Activated T-cell treated with anti-CD3 and anti-CD28 coated beads for 4 hours (primary cell): ENCODE data around the gene KDM1A.

ENCODE experiments used
- DNase-seq: peaks from one replicate; pipeline ENCODE4 v3.0.0-alpha.2; 2020

KDM1A gene

GRCh38 chr1:23018661-23019093 lies 591 bp upstream of the KDM1A start:
- DNase-seq: no peak

GRCh38 chr1:23019863-23020625 lies 776 bp downstream of the KDM1A start:
- peak; percentile 5 for DNase-seq

- DNase-seq: no peak
These were observed 1.6 kb downstream of the KDM1A start for GRCh38 chr1:23020706-23021405.

DNA sequence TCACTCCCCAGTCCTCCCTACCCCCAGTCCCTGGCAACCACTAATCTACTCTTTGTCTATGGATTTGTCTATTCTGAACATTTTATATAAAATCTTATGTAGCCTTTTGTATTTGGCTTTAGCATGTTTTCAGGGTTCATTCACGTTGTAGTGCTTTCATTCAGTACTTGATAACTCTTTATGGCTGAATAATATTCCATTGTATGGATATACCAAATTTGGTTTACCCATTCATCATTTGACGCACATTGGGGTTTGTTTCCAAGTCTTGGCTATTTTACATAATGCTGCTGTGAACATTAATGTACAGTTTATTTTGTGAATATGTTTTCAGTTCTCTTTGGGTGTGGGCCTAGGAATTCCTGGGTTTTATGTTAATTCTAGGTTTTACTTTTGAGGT lies 2.6 kb downstream of the KDM1A start:
- DNase-seq: no peak

- DNase-seq: no peak
These were observed 4.0 kb downstream of the KDM1A start for GRCh38 chr1:23023174-23023845.

- DNase-seq: no peak
These were observed 7.3 kb downstream of the KDM1A start for GRCh38 chr1:23026568-23026967.

DNA sequence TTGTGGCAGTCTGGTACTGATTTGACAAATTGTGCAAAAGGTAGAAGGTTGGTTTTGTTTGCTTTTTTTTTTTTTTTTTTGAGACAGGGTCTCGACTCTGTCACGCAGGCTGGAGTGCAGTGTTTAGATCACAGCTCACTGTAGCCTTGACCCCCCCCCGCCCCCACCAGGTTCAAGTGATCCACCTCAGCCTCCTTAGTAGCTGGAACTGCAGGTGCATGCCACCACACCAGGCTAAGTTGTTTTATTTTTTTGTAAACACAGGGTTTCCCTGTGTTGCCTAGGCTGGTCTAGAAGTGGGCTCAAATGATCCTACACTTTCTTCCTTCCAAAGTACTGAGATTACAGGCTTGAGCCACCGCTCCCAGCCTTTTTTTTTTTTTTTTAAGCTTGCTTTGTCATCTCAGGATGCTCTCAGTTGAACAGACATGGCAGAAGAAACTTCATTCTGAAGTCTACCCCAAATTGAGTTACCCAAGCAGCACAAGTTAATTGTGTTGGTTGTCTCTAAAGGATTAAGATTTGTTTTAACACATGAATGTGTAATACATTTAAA lies 8.2 kb downstream of the KDM1A start:
- no peak for DNase-seq

DNA sequence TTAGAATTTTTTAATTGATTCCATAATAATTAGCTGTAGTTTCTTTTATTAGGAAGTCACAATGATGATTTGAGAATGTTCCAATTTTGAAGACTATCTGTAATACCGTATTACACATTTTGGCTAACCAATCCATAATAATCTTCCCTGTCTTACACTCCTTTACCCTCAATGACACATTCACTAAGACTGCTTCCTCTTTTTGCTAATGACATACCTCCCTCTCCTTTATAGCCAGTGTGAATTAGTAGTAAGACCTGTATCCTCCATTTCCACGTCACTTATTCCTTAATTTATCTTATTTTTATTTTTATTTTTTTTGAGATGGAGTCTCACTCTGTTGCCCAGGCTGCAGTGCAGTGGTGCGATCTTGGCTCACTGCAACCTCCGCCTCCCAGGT lies 10.1 kb downstream of the KDM1A start:
- no peak for DNase-seq

GRCh38 chr1:23035823-23036452 lies 16.7 kb downstream of the KDM1A start:
- no peak for DNase-seq

- DNase-seq: no peak
These were observed 17.9 kb downstream of the KDM1A start for GRCh38 chr1:23037081-23037740.

GRCh38 chr1:23039308-23039826 lies 20.1 kb downstream of the KDM1A start:
- no peak for DNase-seq

DNA sequence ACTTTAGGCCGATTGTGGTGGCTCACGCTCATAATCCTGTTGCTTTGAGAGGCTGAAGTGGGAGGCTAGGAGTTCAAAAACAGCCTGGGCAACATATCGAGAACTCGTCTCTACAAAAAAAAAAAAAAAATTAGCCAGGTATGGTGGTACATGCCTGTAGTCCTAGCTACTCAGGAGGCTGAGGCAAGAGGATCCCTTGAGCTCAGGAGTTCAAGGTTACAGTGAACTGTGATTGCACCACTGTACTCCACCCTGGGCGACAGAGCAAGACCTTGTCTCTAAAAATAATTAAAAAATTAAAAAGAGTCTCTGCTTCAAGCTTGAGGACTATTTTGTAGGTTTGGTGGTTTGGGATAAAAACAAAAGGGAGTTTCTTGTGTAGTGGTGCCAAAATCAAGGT lies 21.2 kb downstream of the KDM1A start:
- no peak for DNase-seq

DNA sequence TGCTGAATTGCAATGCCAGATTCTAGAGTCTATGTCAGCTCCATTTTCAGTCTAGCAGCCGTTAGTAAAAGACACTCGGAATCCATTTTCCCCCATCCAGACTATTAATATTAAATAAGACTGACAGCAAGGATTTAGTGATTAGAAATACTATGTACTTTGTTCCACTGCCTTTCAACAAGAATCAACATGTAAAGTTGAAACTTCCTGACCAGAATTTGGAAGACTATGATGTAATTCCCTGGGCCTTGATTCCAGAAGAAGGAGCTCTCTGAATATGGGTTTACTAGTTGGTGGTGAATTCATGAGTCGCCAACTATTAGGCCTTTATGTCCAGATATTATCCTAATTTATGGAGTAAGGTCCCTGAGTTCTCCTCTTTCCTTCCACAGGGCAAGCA lies 24.8 kb downstream of the KDM1A start:
- no peak for DNase-seq

GRCh38 chr1:23050201-23050600 lies 30.9 kb downstream of the KDM1A start:
- no peak for DNase-seq

- no peak for DNase-seq
These were observed 32.1 kb downstream of the KDM1A start for GRCh38 chr1:23051290-23051909.

DNA sequence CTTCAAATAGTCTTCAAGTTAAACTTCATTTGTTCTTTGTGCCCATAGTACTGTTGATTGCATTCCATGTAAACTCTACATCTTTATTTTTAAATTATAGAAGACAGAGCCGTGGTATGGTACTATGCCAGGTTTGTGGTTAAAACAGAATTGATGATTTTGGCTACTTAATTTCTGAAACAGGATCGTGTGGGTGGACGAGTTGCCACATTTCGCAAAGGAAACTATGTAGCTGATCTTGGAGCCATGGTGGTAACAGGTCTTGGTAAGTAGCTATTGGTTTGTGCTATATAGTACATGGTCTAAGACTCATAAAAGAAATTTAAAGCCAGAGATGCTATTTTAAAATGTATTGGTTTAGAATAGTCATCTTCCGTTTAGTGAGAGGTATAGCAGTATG lies 38.0 kb downstream of the KDM1A start:
- DNase-seq: no peak

GRCh38 chr1:23062271-23062670 lies 43.0 kb downstream of the KDM1A start:
- DNase-seq: no peak

DNA sequence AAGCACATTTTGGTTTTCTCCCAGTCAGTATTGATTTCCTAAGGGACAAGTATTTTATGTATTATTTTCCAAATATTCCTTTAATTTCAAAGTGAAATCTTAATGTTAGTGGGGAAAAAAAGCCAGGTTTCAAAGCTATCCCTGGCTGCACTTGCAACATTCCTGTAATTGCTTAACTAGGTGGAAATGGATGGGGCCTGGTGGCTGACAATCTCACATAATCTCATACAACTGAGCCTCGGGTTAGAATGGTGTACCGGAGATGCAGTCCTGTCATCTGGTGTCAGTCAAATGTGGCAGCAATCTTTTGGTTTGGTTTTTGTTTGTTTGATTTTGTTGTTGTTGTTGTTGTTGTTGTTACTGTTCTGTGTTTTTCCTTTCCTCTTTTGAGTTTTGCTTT lies 46.1 kb downstream of the KDM1A start:
- DNase-seq: no peak

DNA sequence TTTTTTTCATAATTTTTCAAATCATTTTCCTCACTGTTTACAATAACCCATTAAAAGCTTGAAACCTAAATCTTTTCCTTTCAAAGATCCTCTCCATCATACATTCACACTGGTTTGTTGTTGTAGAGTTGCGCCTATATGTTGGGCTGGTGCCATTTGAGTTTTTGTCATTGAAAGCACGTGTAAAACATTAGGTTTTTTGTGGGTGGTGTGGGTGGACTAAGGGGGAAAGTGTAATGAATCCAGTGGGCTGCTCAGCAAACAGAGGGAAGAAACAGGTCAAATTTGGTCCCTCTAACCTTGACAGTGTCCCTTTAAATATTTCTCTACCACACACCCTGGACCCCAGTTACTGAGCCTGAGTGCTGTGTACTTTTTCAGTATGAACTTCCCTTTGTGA lies 46.8 kb downstream of the KDM1A start:
- no peak for DNase-seq

GRCh38 chr1:23069149-23069548 lies 49.9 kb downstream of the KDM1A start:
- no peak for DNase-seq

- no peak for DNase-seq
These were observed 50.4 kb downstream of the KDM1A start for GRCh38 chr1:23069675-23070074.

GRCh38 chr1:23074012-23074411 lies 54.7 kb downstream of the KDM1A start:
- no peak for DNase-seq
